ENCODE results near the gene ZNF543. TPM values are rescaled to one million over a fixed set of nuclear protein-coding genes. Genes with fewer than 3 reads are reported as not detected.
A peak's percentile ranks its signal among the peaks of the same experiment; 100 is the strongest.

Gene ZNF543
- total RNA-seq, 2 experiments from 2014 or later: 7.0 to 7.5 TPM

GRCh38 chr19:57292547-57292946, 27.7 kb upstream of the ZNF543 start:
- ATAC-seq (no peak), DNase-seq (no peak)
- Mint-ChIP-seq H3K27ac (no peak overlapping the region), H3K4me1 (ENCODE audit: low read depth) (peaks cover 3% of the 10 kb centered on the region), H3K4me3 (no peak overlapping the region), H3K27me3 (ENCODE audit: low read depth) (no peaks in the 10 kb centered on the region), H3K9me3 (ENCODE audit: insufficient read depth) (peaks cover 61% of the 10 kb centered on the region), H3K36me3 (ENCODE audit: low read depth) (peaks cover 92% of the 10 kb centered on the region)
- ChIA-PET POLR2A (no interaction called here), CTCF (no interaction called here)

GRCh38 chr19:57293719-57294118, 26.6 kb upstream of the ZNF543 start:
- H3K4me3 Mint-ChIP-seq: no peak overlapping the region
- no peak for ATAC-seq
- DNase-seq: no peak
- H3K27ac Mint-ChIP-seq: no peak overlapping the region
- peaks cover 3% of the 10 kb centered on the region for H3K4me1 Mint-ChIP-seq (ENCODE audit: low read depth)
- ChIA-PET CTCF (no interaction called here), POLR2A (no interaction called here)
- no peaks in the 10 kb centered on the region for H3K27me3 Mint-ChIP-seq (ENCODE audit: low read depth)
- H3K9me3 Mint-ChIP-seq (ENCODE audit: insufficient read depth): peaks cover 61% of the 10 kb centered on the region
- peaks cover 92% of the 10 kb centered on the region for H3K36me3 Mint-ChIP-seq (ENCODE audit: low read depth)

DNA sequence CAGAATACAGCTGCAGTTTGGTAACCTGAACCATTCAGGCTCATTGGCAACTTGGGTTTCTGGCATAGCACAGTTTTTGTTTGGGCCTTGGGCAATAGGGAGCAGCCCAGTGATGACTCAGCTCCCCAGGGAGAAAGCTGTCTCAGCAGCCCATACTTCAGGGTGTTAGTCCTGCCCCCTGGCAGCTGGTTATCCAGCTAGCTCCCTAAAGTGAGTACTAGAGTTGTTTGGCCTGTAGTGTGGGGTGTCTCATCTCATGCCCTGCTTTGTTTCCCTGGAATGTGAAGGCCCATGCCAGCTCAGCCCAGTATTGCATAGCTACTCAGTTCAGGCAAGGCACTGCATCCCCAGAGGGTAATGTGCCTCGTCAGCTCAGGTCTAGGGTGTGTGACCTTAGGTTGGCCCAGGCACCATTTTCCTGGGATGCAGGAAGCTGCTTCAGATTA, 18.2 kb upstream of the ZNF543 start:
- Mint-ChIP-seq H3K36me3 (ENCODE audit: low read depth) (peaks cover 69% of the 10 kb centered on the region), H3K27ac (no peak overlapping the region), H3K27me3 (ENCODE audit: low read depth) (no peaks in the 10 kb centered on the region), H3K4me1 (ENCODE audit: low read depth) (no peaks in the 10 kb centered on the region), H3K4me3 (no peak overlapping the region), H3K9me3 (ENCODE audit: insufficient read depth) (peaks cover 17% of the 10 kb centered on the region)
- ChIA-PET CTCF (no interaction called here), POLR2A (no interaction called here)
- DNase-seq (no peak), ATAC-seq (no peak)

- ChIA-PET POLR2A (no interaction called here), CTCF (no interaction called here)
- H3K9me3 Mint-ChIP-seq (ENCODE audit: insufficient read depth): peaks cover 13% of the 10 kb centered on the region
- no peak overlapping the region for H3K27ac Mint-ChIP-seq
- no peaks in the 10 kb centered on the region for H3K27me3 Mint-ChIP-seq (ENCODE audit: low read depth)
- H3K36me3 Mint-ChIP-seq (ENCODE audit: low read depth): peaks cover 61% of the 10 kb centered on the region
- no peak for ATAC-seq
- H3K4me1 Mint-ChIP-seq (ENCODE audit: low read depth): no peaks in the 10 kb centered on the region
- no peak for DNase-seq
- H3K4me3 Mint-ChIP-seq: no peak overlapping the region
These were observed 17.4 kb upstream of the ZNF543 start for GRCh38 chr19:57302727-57303401.

DNA sequence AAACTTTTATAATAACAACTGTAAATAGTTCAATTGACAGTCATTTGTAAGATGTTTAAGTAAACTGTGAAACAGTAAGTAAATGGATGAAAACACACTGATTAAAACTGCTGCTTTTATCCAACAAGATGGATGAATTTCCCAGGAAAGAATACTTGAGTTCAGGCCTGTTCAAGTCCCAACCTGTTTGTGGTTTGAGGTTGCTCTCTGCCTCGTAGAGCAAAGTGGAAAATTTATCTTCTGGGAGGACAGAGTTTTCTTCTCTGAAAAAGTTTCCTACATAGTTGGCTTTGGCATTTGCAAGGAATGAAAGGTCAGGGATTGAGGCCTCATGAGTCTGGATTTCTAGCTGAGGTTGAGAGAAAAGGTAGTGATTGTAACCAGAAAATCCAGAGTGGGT, 15.2 kb upstream of the ZNF543 start:
- CTCF ChIA-PET: no interaction called here
- Mint-ChIP-seq H3K4me3 (no peak overlapping the region), H3K27ac (no peak overlapping the region), H3K27me3 (ENCODE audit: low read depth) (no peaks in the 10 kb centered on the region), H3K36me3 (ENCODE audit: low read depth) (peaks cover 45% of the 10 kb centered on the region), H3K4me1 (ENCODE audit: low read depth) (peaks cover 1% of the 10 kb centered on the region), H3K9me3 (ENCODE audit: insufficient read depth) (peaks cover 3% of the 10 kb centered on the region)
- no peak for ATAC-seq
- DNase-seq: no peak
- POLR2A ChIA-PET: no interaction called here

- ChIA-PET POLR2A (no interaction called here), CTCF (no interaction called here)
- no peak for ATAC-seq
- Mint-ChIP-seq H3K4me1 (ENCODE audit: low read depth) (peaks cover 1% of the 10 kb centered on the region), H3K36me3 (ENCODE audit: low read depth) (peaks cover 16% of the 10 kb centered on the region), H3K9me3 (ENCODE audit: insufficient read depth) (peaks cover 4% of the 10 kb centered on the region), H3K4me3 (no peak overlapping the region), H3K27ac (no peak overlapping the region), H3K27me3 (ENCODE audit: low read depth) (peaks cover 4% of the 10 kb centered on the region)
- no peak for DNase-seq
These were observed 11.8 kb upstream of the ZNF543 start for GRCh38 chr19:57308514-57308913.

DNA sequence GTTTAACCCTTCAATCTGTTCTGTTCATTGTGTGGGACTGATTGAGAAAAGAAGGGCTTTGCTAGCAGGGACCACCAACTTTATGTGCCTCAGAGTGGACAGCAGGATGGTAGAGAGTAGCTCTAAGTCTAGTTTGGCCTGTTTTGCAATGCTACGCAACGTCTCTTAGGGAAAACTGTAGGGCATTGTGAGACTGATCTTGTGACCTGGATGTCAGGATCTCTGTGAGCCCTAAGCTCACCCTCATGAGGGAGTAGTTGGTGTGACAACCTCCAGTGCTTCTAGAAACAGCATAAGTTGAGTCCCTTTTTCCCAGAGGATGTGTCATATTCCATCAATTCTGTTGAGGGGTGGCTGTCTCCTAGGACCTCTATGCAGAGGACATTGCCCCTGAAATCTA, 9.5 kb upstream of the ZNF543 start:
- peaks cover 5% of the 10 kb centered on the region for H3K36me3 Mint-ChIP-seq (ENCODE audit: low read depth)
- peaks cover 13% of the 10 kb centered on the region for H3K9me3 Mint-ChIP-seq (ENCODE audit: insufficient read depth)
- H3K27me3 Mint-ChIP-seq (ENCODE audit: low read depth): peaks cover 23% of the 10 kb centered on the region
- ATAC-seq (no peak), DNase-seq (no peak)
- no peak overlapping the region for H3K27ac Mint-ChIP-seq
- CTCF ChIA-PET: no interaction called here
- H3K4me1 Mint-ChIP-seq (ENCODE audit: low read depth): peaks cover 1% of the 10 kb centered on the region
- POLR2A ChIA-PET: interaction anchor here (1.4 kb wide), 1 partner anchor 9 kb away, joined by 4 read pairs; the partner anchor contains the start of gene ZNF543
- no peak overlapping the region for H3K4me3 Mint-ChIP-seq

DNA sequence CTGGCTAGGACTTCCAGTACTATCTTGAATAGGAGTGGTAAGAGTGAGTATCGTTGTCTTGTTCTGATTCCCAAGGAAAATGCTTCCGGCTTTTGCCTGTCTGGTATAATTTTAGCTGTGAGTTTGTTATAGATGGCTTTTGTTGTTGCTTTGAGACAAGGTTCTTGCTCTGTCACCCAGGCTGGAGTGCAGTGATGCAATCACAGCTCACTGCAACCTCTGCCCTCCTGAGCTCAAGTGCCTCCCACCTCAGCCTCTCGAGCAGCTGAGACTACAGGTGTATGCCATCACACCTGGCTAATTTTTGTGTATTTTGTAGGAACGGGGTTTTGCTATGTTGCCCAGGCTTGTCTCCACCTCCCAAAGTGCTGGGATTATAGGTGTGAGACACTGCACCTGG, 6.1 kb upstream of the ZNF543 start:
- peaks cover 5% of the 10 kb centered on the region for H3K36me3 Mint-ChIP-seq (ENCODE audit: low read depth)
- H3K9me3 Mint-ChIP-seq (ENCODE audit: insufficient read depth): peaks cover 13% of the 10 kb centered on the region
- no peak for DNase-seq
- H3K4me3 Mint-ChIP-seq: no peak overlapping the region
- ChIA-PET CTCF (no interaction called here), POLR2A (no interaction called here)
- H3K27ac Mint-ChIP-seq: no peak overlapping the region
- H3K4me1 Mint-ChIP-seq (ENCODE audit: low read depth): peaks cover 1% of the 10 kb centered on the region
- peaks cover 39% of the 10 kb centered on the region for H3K27me3 Mint-ChIP-seq (ENCODE audit: low read depth)
- ATAC-seq: no peak

DNA sequence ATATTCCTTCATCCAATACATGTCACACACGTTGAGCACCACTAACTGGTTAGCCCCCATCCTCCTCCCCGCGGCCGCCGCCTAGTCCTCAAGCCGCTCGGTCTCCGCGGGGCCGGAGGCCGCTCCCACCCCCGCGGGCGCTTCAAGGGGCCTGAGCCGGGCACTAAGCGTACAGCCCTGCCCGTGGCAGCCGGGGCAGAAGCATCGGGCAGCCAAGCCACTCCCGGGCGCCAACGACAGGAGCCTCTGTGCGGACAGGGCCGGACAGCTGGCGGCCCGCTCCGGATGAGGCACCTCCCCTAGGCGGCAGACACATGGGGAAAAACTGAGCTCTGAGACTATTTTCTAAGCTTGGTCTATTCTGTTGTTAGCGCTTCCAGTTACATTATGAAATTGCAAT, 2.8 kb upstream of the ZNF543 start:
- no peak overlapping the region for H3K27ac Mint-ChIP-seq
- POLR2A ChIA-PET: no interaction called here
- DNase-seq: no peak

GRCh38 chr19:57319869-57320179, 448 bp upstream of the ZNF543 start:
- ATAC-seq: peak; percentile 1
- ChIA-PET POLR2A (interaction anchor here (1.0 to 1.4 kb wide), 2 partner anchors 9 to 48 kb away, joined by 3 to 4 read pairs; no protein-coding TSS in a partner anchor), CTCF (no interaction called here)
- Mint-ChIP-seq H3K4me3 (peak overlapping the region; percentile 92), H3K36me3 (ENCODE audit: low read depth) (peaks cover 36% of the 10 kb centered on the region), H3K27ac (peak overlapping the region; percentile 97), H3K4me1 (ENCODE audit: low read depth) (peaks cover 29% of the 10 kb centered on the region), H3K27me3 (ENCODE audit: low read depth) (peaks cover 26% of the 10 kb centered on the region), H3K9me3 (ENCODE audit: insufficient read depth) (peaks cover 4% of the 10 kb centered on the region)
- no peak for DNase-seq

More for the DNA sequence above, 2.8 kb upstream of the ZNF543 start:
- Mint-ChIP-seq H3K36me3 (ENCODE audit: low read depth) (peaks cover 14% of the 10 kb centered on the region), H3K4me1 (ENCODE audit: low read depth) (peaks cover 25% of the 10 kb centered on the region), H3K27me3 (ENCODE audit: low read depth) (peaks cover 39% of the 10 kb centered on the region), H3K4me3 (no peak overlapping the region), H3K9me3 (ENCODE audit: insufficient read depth) (peaks cover 10% of the 10 kb centered on the region)
- CTCF ChIA-PET: no interaction called here
- ATAC-seq: no peak

DNA sequence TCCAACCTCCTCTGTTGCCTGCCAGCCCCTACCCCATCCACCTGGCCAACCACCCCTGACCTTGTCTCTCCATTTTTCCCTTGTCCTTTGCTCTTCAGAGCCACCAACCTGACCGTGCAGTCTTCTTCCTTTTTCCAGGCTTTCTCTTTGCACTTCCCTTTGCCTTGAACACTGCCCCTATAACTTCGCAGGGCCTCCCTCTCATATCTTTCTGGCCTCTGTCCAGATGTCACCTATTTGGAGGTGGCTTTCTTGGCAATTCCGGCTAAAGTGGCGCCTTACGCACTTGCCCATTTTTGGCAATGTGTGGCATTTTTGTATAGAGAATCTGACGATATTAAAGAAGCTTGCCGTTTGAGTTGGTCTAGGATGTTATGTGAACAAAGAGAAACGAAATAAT, 844 bp downstream of the ZNF543 start:
- peaks cover 3% of the 10 kb centered on the region for H3K9me3 Mint-ChIP-seq (ENCODE audit: insufficient read depth)

GRCh38 chr19:57321751-57322150, 1.5 kb downstream of the ZNF543 start:
- CTCF ChIA-PET: no interaction called here
- DNase-seq: no peak
- H3K36me3 Mint-ChIP-seq (ENCODE audit: low read depth): peaks cover 55% of the 10 kb centered on the region
- H3K27ac Mint-ChIP-seq: peak overlapping the region; percentile 97
- POLR2A ChIA-PET: interaction anchor here (0.9 to 1.6 kb wide), 3 partner anchors 42 to 178 kb away, joined by 3 to 7 read pairs (median 3); partner anchors contain the start of genes ZNF460 and ZNF773
- peaks cover 29% of the 10 kb centered on the region for H3K4me1 Mint-ChIP-seq (ENCODE audit: low read depth)
- peaks cover 6% of the 10 kb centered on the region for H3K9me3 Mint-ChIP-seq (ENCODE audit: insufficient read depth)
- peaks cover 8% of the 10 kb centered on the region for H3K27me3 Mint-ChIP-seq (ENCODE audit: low read depth)
- H3K4me3 Mint-ChIP-seq: peak overlapping the region; percentile 92
- ATAC-seq: no peak

More for the DNA sequence above, 844 bp downstream of the ZNF543 start:
- Mint-ChIP-seq H3K36me3 (ENCODE audit: low read depth) (peaks cover 48% of the 10 kb centered on the region), H3K27me3 (ENCODE audit: low read depth) (peaks cover 13% of the 10 kb centered on the region), H3K27ac (peak overlapping the region; percentile 97), H3K4me3 (peak overlapping the region; percentile 92), H3K4me1 (ENCODE audit: low read depth) (peaks cover 29% of the 10 kb centered on the region)
- POLR2A ChIA-PET: interaction anchor here (0.6 to 1.6 kb wide), 6 partner anchors 30 to 237 kb away, joined by 3 to 7 read pairs (median 3); partner anchors contain the start of genes ZNF304, ZNF460 and ZNF773
- ATAC-seq (no peak), DNase-seq (no peak)
- CTCF ChIA-PET: no interaction called here

GRCh38 chr19:57324992-57325391, 4.7 kb downstream of the ZNF543 start:
- DNase-seq: no peak
- CTCF ChIA-PET: no interaction called here
- no peak overlapping the region for H3K4me3 Mint-ChIP-seq

More at GRCh38 chr19:57324992-57325391, 4.7 kb downstream of the ZNF543 start:
- Mint-ChIP-seq H3K27me3 (ENCODE audit: low read depth) (no peaks in the 10 kb centered on the region), H3K4me1 (ENCODE audit: low read depth) (peaks cover 23% of the 10 kb centered on the region), H3K27ac (no peak overlapping the region), H3K36me3 (ENCODE audit: low read depth) (peaks cover 80% of the 10 kb centered on the region), H3K9me3 (ENCODE audit: insufficient read depth) (peaks cover 10% of the 10 kb centered on the region)
- ATAC-seq: no peak
- POLR2A ChIA-PET: no interaction called here

Data from activated CD8-positive, alpha-beta T cell treated with anti-CD3 and anti-CD28 coated beads, Interleukin-2, amount 10 ng/mL, durations not matched to agents 7 days and 5 days (primary cell).